Epithelial cell of proximal tubule (primary cell): ENCODE results near the gene PDZD8. TPM values are rescaled to one million over a fixed set of nuclear protein-coding genes. Genes with fewer than 3 reads are reported as not detected.
"Not testable (repeated sequence)": the region's sequence is repeated elsewhere in the genome, so short reads cannot be mapped to it uniquely, and the experiment has no call there.

Experiments used
- DNase-seq: peaks from one replicate; pipeline ENCODE4 v3.0.0-alpha.2; 2011; ENCODE audit warnings: low read depth
- H3K4me3 ChIP-seq: 2 replicates; pipeline ENCODE4 v1.5.1; 2011; ENCODE audit warnings: low read depth, mild to moderate bottlenecking, low read length
- CTCF ChIP-seq: conservative IDR thresholded peaks from 2 replicates; pipeline ENCODE4 v1.5.1; 2012; ENCODE audit warnings: low read depth, mild to moderate bottlenecking, low read length
- total RNA-seq: library from RNA; depleted of rRNA; stranded (reverse); fragments of >200 nt; gene quantifications from 2 replicates; pipeline ENCODE4 v1.2.3, GENCODE V29; 2015

The PDZD8 gene
- total RNA-seq, 1 donor from 2014 or later, result 23.6 TPM

DNA sequence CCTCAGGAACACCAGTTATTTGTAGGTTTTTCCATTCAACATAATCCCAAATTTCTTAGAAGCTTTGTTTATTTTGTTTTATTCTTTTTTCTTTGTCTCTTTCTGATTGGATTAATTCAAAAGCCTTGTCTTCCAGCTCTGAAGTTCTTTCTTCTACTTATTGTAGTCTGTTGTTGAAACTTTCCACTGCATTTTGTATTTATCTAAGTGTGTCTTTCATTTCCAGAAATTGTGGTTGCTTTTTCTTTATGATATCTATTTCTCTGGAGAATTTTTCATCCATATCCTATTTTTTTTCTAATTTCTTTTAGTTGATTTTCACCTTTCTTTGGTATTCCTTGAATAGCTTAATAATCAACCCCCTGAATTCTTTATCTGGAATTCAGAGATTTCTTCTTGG is 75.8 kb downstream of the PDZD8 start:
- TF ChIP-seq CTCF, result no peak
- no peak for DNase-seq
- no peak overlapping the region for H3K4me3 ChIP-seq

GRCh38 chr10:117298219-117298618 is 77.0 kb downstream of the PDZD8 start:
- DNase-seq, result no peak

DNA sequence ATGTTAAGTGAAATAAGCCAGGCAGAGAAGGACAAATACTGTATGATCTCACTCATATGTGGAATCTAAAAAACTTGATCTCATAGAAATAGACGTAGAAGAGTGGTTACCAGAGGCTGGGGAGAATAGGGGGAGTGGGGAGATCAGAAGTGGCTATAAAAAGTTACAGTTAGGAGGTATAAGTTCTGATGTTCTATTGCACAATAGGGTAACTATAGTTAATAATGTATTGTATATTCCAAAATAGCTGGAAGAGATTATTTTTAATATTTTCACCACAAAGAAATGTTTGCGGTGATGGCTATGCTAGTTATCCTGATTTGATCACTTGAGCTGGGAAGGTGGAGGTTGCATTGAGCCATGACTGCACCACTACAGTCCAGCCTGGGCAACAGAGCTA is 80.5 kb downstream of the PDZD8 start:
- no peak for DNase-seq
- TF ChIP-seq CTCF, result no peak
- H3K4me3 ChIP-seq, result no peak overlapping the region

More at GRCh38 chr10:117298219-117298618, 77.0 kb downstream of the PDZD8 start:
- no peak for TF ChIP-seq CTCF
- H3K4me3 ChIP-seq, result no peak overlapping the region

DNA sequence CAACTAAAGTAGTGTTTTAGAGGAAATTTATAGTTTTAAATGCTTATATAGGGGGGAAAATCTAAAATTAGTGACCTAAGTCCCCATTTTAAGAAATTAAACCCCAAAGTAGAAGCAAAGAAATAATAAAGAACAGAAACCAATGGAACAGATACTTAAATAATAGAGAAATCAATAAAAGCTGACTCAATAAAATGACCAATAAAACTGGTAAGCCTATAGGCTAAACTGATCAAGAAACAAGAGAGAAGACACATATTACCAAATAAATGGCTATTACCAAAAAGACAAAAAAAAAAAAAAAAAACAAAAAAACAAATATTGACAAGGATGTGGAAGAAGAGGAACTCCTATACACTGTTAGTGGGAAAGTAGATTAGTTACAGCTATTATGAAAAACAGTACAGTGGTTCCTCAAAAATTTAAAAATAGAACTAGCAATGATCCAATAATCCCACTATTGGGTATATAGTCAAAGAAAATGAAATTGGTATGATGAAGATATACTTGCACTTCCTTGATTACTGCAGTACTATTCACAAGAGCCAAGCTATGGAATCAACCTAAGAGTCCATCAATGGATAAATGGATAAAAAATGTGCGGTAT is 81.1 kb downstream of the PDZD8 start:
- no peak overlapping the region for H3K4me3 ChIP-seq
- no peak for TF ChIP-seq CTCF
- DNase-seq, result no peak

DNA sequence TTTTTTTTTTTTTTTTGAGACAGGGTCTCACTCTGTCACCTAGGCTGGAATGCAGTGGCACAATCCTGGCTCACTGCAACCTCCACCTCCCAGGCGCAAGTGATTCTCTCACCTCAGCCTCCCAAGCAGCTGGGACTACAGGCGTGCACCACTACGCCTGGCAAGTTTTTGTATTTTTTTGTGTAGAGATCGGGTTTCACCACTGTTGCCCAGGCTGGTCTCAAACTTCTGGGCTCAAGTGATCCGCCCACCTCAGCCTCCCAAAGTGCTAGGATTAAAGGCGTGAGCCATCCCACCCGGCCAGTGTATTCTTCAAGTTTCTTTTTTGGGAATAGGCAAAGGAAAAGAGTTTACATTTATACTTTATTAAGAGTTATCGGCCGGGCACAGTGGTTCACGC is 84.4 kb downstream of the PDZD8 start:
- not testable (repeated sequence) for DNase-seq, H3K4me3 ChIP-seq

- TF ChIP-seq CTCF, result no peak
- no peak overlapping the region for H3K4me3 ChIP-seq
- no peak for DNase-seq
These were observed 90.3 kb downstream of the PDZD8 start for GRCh38 chr10:117284716-117285494.

DNA sequence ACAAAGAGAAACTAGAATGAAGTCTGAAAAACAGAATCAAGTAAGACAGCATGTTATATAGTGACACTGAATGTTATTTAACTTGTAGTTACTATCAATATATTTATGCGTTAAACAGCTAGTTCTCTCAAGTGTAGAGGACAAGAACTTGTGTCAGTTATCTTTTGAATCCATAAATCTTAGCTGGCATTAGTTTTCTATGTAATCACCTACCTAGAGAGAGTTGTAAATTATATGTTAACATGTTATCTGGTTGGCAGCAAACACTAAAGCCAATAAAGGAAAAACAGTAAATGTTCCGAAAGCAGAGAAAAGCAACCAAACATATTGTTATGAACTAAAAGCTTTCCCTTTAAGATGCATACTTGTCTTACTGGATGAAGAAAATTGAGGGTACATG is 97.6 kb downstream of the PDZD8 start:
- DNase-seq, result no peak
- no peak overlapping the region for H3K4me3 ChIP-seq
- TF ChIP-seq CTCF, result no peak
